T47D (cell line): ENCODE measurements around the gene MUCL3.
A peak's percentile ranks its signal among the peaks of the same experiment; 100 is the strongest.
"Not testable (repeated sequence)": the region's sequence is repeated elsewhere in the genome, so short reads cannot be mapped to it uniquely, and the experiment has no call there.

ENCODE experiments used
- DNase-seq, 2 experiments: peaks; one replicate each; pipeline versions ENCODE4 v3.0.0 to v3.0.0-alpha.2; 2011 to 2012; ENCODE audit warnings: low read depth in 1 of 2, low spot score in 1 of 2
- JUND ChIP-seq: IDR thresholded peaks from 2 replicates; pipeline ENCODE4 v1.6.1; 2012; ENCODE audit warnings: low read depth
- in situ Hi-C: cut with HindIII; loops from 2 replicates; pipeline ENCODE4 v1.10.0; 2016; ENCODE audit warnings: low sequenced_read_pairs, low pct_unique_long_range_greater_than_20kb

MUCL3 gene

GRCh38 chr6:30962716-30963115, 21.9 kb downstream of the MUCL3 start:
- no peak for DNase-seq
- in situ Hi-C loops: no loop called here
- TF ChIP-seq JUND: no peak

- in situ Hi-C loops: no loop called here
- TF ChIP-seq JUND: no peak
- DNase-seq: no peak
Measured at GRCh38 chr6:30963641-30964040, 22.9 kb downstream of the MUCL3 start.

GRCh38 chr6:30964075-30964474, 23.3 kb downstream of the MUCL3 start:
- in situ Hi-C loops: no loop called here
- TF ChIP-seq JUND: no peak
- no peak for DNase-seq

- DNase-seq: no peak
- no peak for TF ChIP-seq JUND
- in situ Hi-C loops: no loop called here
Measured at GRCh38 chr6:30965140-30965601, 24.4 kb downstream of the MUCL3 start.

- DNase-seq: no peak
Measured at GRCh38 chr6:30966154-30966553, 25.4 kb downstream of the MUCL3 start.

GRCh38 chr6:30969171-30969570, 28.4 kb downstream of the MUCL3 start:
- in situ Hi-C loops, DNase-seq: not testable (repeated sequence)

More at GRCh38 chr6:30966154-30966553, 25.4 kb downstream of the MUCL3 start:
- TF ChIP-seq JUND: no peak
- in situ Hi-C loops: no loop called here

GRCh38 chr6:30970946-30971345, 30.2 kb downstream of the MUCL3 start:
- in situ Hi-C loops: no loop called here
- TF ChIP-seq JUND: no peak
- DNase-seq: no peak

GRCh38 chr6:30972816-30973215, 32.0 kb downstream of the MUCL3 start:
- in situ Hi-C loops: no loop called here
- TF ChIP-seq JUND: no peak
- DNase-seq: no peak

GRCh38 chr6:30974490-30975252, 33.9 kb downstream of the MUCL3 start:
- in situ Hi-C loops: no loop called here
- DNase-seq: no peak
- no peak for TF ChIP-seq JUND

GRCh38 chr6:30979141-30979540, 38.4 kb downstream of the MUCL3 start:
- no peak for TF ChIP-seq JUND
- in situ Hi-C loops: no loop called here
- DNase-seq: no peak

- no peak for TF ChIP-seq JUND
- no peak for DNase-seq
- in situ Hi-C loops: no loop called here
Measured at GRCh38 chr6:30979690-30980089, 38.9 kb downstream of the MUCL3 start.

GRCh38 chr6:30981942-30982772, 41.4 kb downstream of the MUCL3 start:
- no peak for TF ChIP-seq JUND
- DNase-seq: peak; percentile 62 to 87
- in situ Hi-C loops: no loop called here

GRCh38 chr6:30983439-30983838, 42.7 kb downstream of the MUCL3 start, which contains the start of gene MUC21:
Gene MUC21 (plus strand): TSS chr6:30983718. CDS start chr6:30983959, 241 bp downstream.
- TF ChIP-seq JUND: no peak
- no peak for DNase-seq
- in situ Hi-C loops: no loop called here
